Natural killer cell (primary cell): Measurements from ENCODE around the gene MS4A2. TPM values are rescaled to one million over a fixed set of nuclear protein-coding genes. Genes with fewer than 3 reads are reported as not detected.

Experiments used
- ATAC-seq, 3 donors: fragments of 150-1000 bp in 2 of 3; fragments of 200-7000 bp in 1 of 3; cut with Tn5 transposase; 1 replicate in 1 of 3; 2 replicates in 2 of 3; pipeline ENCODE4 v1.10.0; 2021; ENCODE audit warnings: mild to moderate bottlenecking in 2 of 3, moderate library complexity in 2 of 3
- DNase-seq, 2 donors: peaks; one replicate each; pipeline versions ENCODE4 v3.0.0 to v3.0.0-alpha.2; 2013 to 2021; ENCODE audit warnings: mixed read lengths in 1 of 2
- H3K27ac ChIP-seq: one replicate; pipeline ENCODE4 v1.5.1; 2013; ENCODE audit warnings: mild to moderate bottlenecking, low read length
- H3K27me3 ChIP-seq: one replicate; pipeline ENCODE4 v1.6.1; 2013; ENCODE audit warnings: low read length; ENCODE audit not compliant: control insufficient read depth, insufficient read depth
- H3K36me3 ChIP-seq: one replicate; pipeline ENCODE4 v1.6.1; 2013; ENCODE audit warnings: low read length; ENCODE audit not compliant: control insufficient read depth, insufficient read depth
- H3K4me1 ChIP-seq: one replicate; pipeline ENCODE4 v1.6.1; 2013; ENCODE audit warnings: low read length; ENCODE audit not compliant: control insufficient read depth, insufficient read depth
- H3K4me3 ChIP-seq: one replicate; pipeline ENCODE4 v1.5.1; 2013; ENCODE audit warnings: low read length
- H3K9me3 ChIP-seq: one replicate; pipeline ENCODE4 v1.6.1; 2013; ENCODE audit warnings: low read length; ENCODE audit not compliant: control insufficient read depth, insufficient read depth
- H3K27ac Mint-ChIP-seq, 2 donors: one replicate each; pipeline ENCODE4 v1.8.0; 2022; ENCODE audit warnings: mild to moderate bottlenecking in 2 of 2, mixed read lengths in 2 of 2, moderate library complexity in 1 of 2
- H3K27me3 Mint-ChIP-seq, 2 donors: one replicate each; pipeline ENCODE4 v1.8.0; 2022; ENCODE audit warnings: low read depth in 2 of 2, mixed read lengths in 2 of 2
- H3K36me3 Mint-ChIP-seq: one replicate; pipeline ENCODE4 v1.8.0; 2022; ENCODE audit warnings: mixed read lengths
- H3K4me1 Mint-ChIP-seq, 2 donors: one replicate each; pipeline ENCODE4 v1.8.0; 2022; ENCODE audit warnings: mixed read lengths in 2 of 2
- H3K4me3 Mint-ChIP-seq: one replicate; pipeline ENCODE4 v1.8.0; 2022; ENCODE audit warnings: mild to moderate bottlenecking, moderate library complexity, mixed read lengths
- H3K9me3 Mint-ChIP-seq, 2 donors: one replicate each; pipeline ENCODE4 v1.8.0; 2022; ENCODE audit warnings: mixed read lengths in 2 of 2
- CTCF ChIP-seq: fragments of 200-600 bp; IDR thresholded peaks from one replicate; pipeline ENCODE4 v1.8.0; 2022; ENCODE audit warnings: antibody characterized with exemption
- WGBS: methylation state at CpG from one replicate; pipeline ENCODE4 v1.1.7; 2013; ENCODE audit warnings: missing lambda C conversion rate; ENCODE audit not compliant: insufficient coverage; 5-methylcytosine and 5-hydroxymethylcytosine counted together
- intact Hi-C: fragments of 100-400 bp; cut with micrococcal nuclease; formaldehyde crosslinking; loops from one replicate; pipeline ENCODE4 v1.14.2; 2022
- total RNA-seq, 4 donors: library from RNA; stranded (reverse); fragments of 120-200 nt in 1 of 4; gene quantifications; one replicate each; pipeline versions ENCODE4 v1.2.3 to v1.2.4, GENCODE V29; 2013 to 2022

Gene MS4A2
- total RNA-seq, 3 donors from 2014 or later (not counting 1 experiment from before 2014, with no cell fraction given): 4.1 to 40.3 TPM; not detected in 1

DNA sequence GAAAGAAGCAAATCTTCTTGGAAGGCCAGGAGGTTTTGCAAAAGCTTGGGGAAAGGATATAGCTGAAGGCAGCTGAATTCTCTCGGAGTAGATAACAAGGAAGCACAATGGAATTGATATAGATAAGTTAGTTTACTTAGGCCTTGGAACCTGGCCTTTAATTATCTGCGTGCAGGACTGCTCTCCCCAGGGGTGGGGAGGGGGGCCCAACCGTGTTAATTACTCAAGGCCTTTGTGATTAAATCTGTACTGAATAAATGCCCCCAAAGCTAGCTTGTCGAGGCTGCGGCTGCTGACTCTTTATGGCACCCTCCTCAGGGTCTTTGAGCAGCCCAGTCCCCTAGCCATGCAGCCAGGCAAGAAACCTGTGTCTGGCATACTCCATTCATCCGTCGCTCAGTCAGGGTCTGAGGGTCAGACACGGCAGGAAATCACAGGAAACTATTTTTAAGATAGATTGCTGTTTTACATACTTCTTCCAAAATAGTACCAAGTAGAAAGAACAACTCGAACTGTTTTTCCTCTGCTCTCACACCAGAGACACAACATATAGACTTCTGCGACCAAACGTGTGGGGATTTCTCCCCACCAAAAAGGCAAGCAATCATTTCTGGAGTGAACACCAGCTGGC lies 36.5 kb downstream of the MS4A2 start:
- Mint-ChIP-seq H3K27ac (no peak overlapping the region), H3K36me3 (no peaks in the 10 kb centered on the region), H3K9me3 (no peaks in the 10 kb centered on the region), H3K4me3 (no peak overlapping the region), H3K4me1 (no peaks in the 10 kb centered on the region), H3K27me3 (peaks cover 6 to 19% of the 10 kb centered on the region in 2 donors)
- Histone ChIP-seq H3K4me3 (no peak overlapping the region), H3K27me3 (no peaks in the 10 kb centered on the region), H3K4me1 (no peaks in the 10 kb centered on the region), H3K9me3 (no peaks in the 10 kb centered on the region), H3K27ac (no peak overlapping the region), H3K36me3 (no peaks in the 10 kb centered on the region)
- ATAC-seq: no peak
- 65% methylated on average over 11 of the region's 11 CpGs for WGBS
- no peak for DNase-seq
- TF ChIP-seq CTCF: no peak
- intact Hi-C loops: no loop called here

- no peaks in the 10 kb centered on the region for H3K4me1 ChIP-seq
- Mint-ChIP-seq H3K27ac (no peak overlapping the region), H3K27me3 (peaks cover 8 to 19% of the 10 kb centered on the region in 2 donors), H3K36me3 (no peaks in the 10 kb centered on the region), H3K9me3 (no peaks in the 10 kb centered on the region), H3K4me1 (no peaks in the 10 kb centered on the region), H3K4me3 (no peak overlapping the region)
- ATAC-seq: no peak
- H3K27me3 ChIP-seq: no peaks in the 10 kb centered on the region
- no peak overlapping the region for H3K4me3 ChIP-seq
- intact Hi-C loops: no loop called here
- no peaks in the 10 kb centered on the region for H3K36me3 ChIP-seq
- no peaks in the 10 kb centered on the region for H3K9me3 ChIP-seq
- H3K27ac ChIP-seq: no peak overlapping the region
- no peak for TF ChIP-seq CTCF
- no peak for DNase-seq
Measured at GRCh38 chr11:60125956-60126585, 37.6 kb downstream of the MS4A2 start.

DNA sequence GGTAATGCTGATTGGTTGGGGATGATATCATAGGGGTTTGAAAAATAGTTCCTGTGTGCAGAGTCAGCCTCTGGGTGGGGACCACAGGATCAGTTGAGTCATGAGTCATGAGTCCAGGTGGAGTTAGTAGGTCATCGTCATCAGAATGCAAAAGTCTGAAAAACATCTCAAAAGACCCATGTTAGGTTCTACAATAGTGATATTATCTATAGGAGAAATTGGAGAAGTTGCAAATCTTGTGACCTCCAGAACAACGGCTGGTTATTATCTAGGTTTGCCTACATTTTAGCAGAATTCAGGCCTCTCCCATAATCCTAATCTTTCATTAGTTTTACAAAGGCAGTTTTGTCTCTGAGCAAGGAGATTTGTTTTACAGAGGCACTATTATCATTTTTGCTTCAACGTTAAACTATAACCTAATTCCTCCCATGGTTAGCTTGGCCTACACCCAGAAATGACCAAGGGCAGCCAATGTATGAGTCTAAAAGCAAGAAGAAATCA lies 38.9 kb downstream of the MS4A2 start:
- no peaks in the 10 kb centered on the region for H3K4me1 Mint-ChIP-seq
- peak in 1 of 3 donors; percentile 41 for ATAC-seq

More for the DNA sequence above, 38.9 kb downstream of the MS4A2 start:
- Mint-ChIP-seq H3K27ac (no peak overlapping the region), H3K36me3 (no peaks in the 10 kb centered on the region), H3K27me3 (peaks cover 8 to 18% of the 10 kb centered on the region in 2 donors), H3K4me3 (no peak overlapping the region), H3K9me3 (no peaks in the 10 kb centered on the region)
- Histone ChIP-seq H3K4me3 (no peak overlapping the region), H3K4me1 (no peaks in the 10 kb centered on the region), H3K9me3 (no peaks in the 10 kb centered on the region), H3K27me3 (no peaks in the 10 kb centered on the region), H3K27ac (no peak overlapping the region), H3K36me3 (no peaks in the 10 kb centered on the region)
- no peak for DNase-seq
- TF ChIP-seq CTCF: no peak
- intact Hi-C loops: no loop called here
- WGBS: 64% methylated on average over 3 of the region's 3 CpGs
